H1 (cell line): ENCODE results near the gene BRPF3. TPM values are rescaled to one million over a fixed set of nuclear protein-coding genes. Genes with fewer than 3 reads are reported as not detected.

Experiments
- CTCF ChIA-PET: fragments of 300-600 bp; sonication (Branson Sonifier 250); formaldehyde crosslinking; loops from one replicate; lab custom pipeline; 2021; ENCODE audit not compliant: partially characterized antibody; lab: Charles Lee
- POLR2A ChIA-PET: fragments of 300-600 bp; sonication (Branson Sonifier 250); formaldehyde crosslinking; loops from one replicate; lab custom pipeline; 2021; ENCODE audit warnings: inconsistent platforms; ENCODE audit not compliant: partially characterized antibody; lab: Charles Lee
- DNase-seq, 2 experiments: peaks; one replicate each; pipeline versions ENCODE4 v3.0.0 to v3.0.0-alpha.2; 2010 to 2022; ENCODE audit warnings: low spot score in 2 of 2, low read depth in 1 of 2, mixed read lengths in 1 of 2
- FAIRE-seq: peaks from 2 replicates; lab custom pipeline; 2011; peaks lifted over from hg19 to GRCh38; lab: Jason Lieb, UNC
- H2AFZ ChIP-seq: 2 replicates; pipeline ENCODE4 v1.8.1; 2012; ENCODE audit warnings: low read length, inconsistent platforms
- H2AK5ac ChIP-seq: 2 replicates; pipeline ENCODE4 v1.6.1; 2013; ENCODE audit warnings: low read depth, low read length
- H2BK120ac ChIP-seq: replicated peaks from 2 replicates; pipeline ENCODE3; 2013; ENCODE audit warnings: low read depth, low read length, inconsistent platforms
- H2BK12ac ChIP-seq: 2 replicates; pipeline ENCODE4 v1.6.1; 2013; ENCODE audit warnings: low read depth, low read length
- H2BK15ac ChIP-seq: 2 replicates; pipeline ENCODE4 v1.6.1; 2013; ENCODE audit warnings: low read length
- H2BK20ac ChIP-seq: 2 replicates; pipeline ENCODE4 v1.6.1; 2013; ENCODE audit warnings: low read length
- H2BK5ac ChIP-seq: 2 replicates; pipeline ENCODE4 v1.6.1; 2013; ENCODE audit warnings: low read depth, low read length
- H3K14ac ChIP-seq: 2 replicates; pipeline ENCODE4 v1.6.1; 2013; ENCODE audit warnings: inconsistent platforms; ENCODE audit not compliant: insufficient read length
- H3K18ac ChIP-seq: 2 replicates; pipeline ENCODE4 v1.6.1; 2013; ENCODE audit warnings: low read length; ENCODE audit errors: extremely low read depth
- H3K23ac ChIP-seq: 2 replicates; pipeline ENCODE4 v1.6.1; 2013; ENCODE audit warnings: inconsistent platforms; ENCODE audit not compliant: insufficient read length
- H3K23me2 ChIP-seq: 2 replicates; pipeline ENCODE4 v1.6.1; 2013; ENCODE audit warnings: low read depth, low read length
- H3K27ac ChIP-seq: 2 replicates; pipeline ENCODE4 v1.6.1; 2011; ENCODE audit warnings: low read depth, low read length, inconsistent platforms
- H3K27me3 ChIP-seq, 4 experiments: replicated peaks in 1 of 4; 1 replicate in 1 of 4; 2 replicates in 3 of 4; pipeline versions ENCODE4 v1.6.1 to v1.8.1; 2011 to 2013; ENCODE audit warnings: low read length in 3 of 4, mild to moderate bottlenecking in 3 of 4, inconsistent platforms in 2 of 4, mixed read lengths in 2 of 4, moderate library complexity in 1 of 4; ENCODE audit not compliant: control insufficient read depth in 3 of 4, insufficient read depth in 3 of 4; ENCODE audit errors: extremely low read depth in 1 of 4
- H3K36me3 ChIP-seq, 4 experiments: 2 replicates each; pipeline versions ENCODE4 v1.6.1 to v1.8.1; 2011 to 2013; ENCODE audit warnings: mild to moderate bottlenecking in 4 of 4, low read length in 3 of 4, moderate library complexity in 2 of 4, control low read depth in 1 of 4, inconsistent platforms in 1 of 4; ENCODE audit not compliant: insufficient read depth in 4 of 4, control insufficient read depth in 2 of 4
- H3K4ac ChIP-seq: replicated peaks from 2 replicates; pipeline ENCODE3; 2013; ENCODE audit warnings: low read length, low read depth, mixed read lengths, inconsistent platforms; ENCODE audit not compliant: insufficient read length
- H3K4me1 ChIP-seq, 4 experiments: replicated peaks in 1 of 4; 1 replicate in 1 of 4; 2 replicates in 3 of 4; pipeline versions ENCODE4 v1.6.1 to v1.8.1; 2011 to 2013; ENCODE audit warnings: low read length in 3 of 4, inconsistent platforms in 2 of 4, mixed read lengths in 1 of 4; ENCODE audit not compliant: insufficient read depth in 4 of 4, control insufficient read depth in 3 of 4
- H3K4me2 ChIP-seq, 2 experiments: 2 replicates each; pipeline versions ENCODE4 v1.6.1 to v1.8.1; 2011 to 2013; ENCODE audit warnings: low read depth in 2 of 2, low read length in 2 of 2, control low read depth in 1 of 2, inconsistent platforms in 1 of 2, mild to moderate bottlenecking in 1 of 2; ENCODE audit not compliant: insufficient read depth in 1 of 2
- H3K4me3 ChIP-seq, 4 experiments: fragments of 200-600, 300-600 bp in 1 of 4; sonication (generic), shearing (Covaris generic), sonication (Bioruptor Twin) in 1 of 4; 2 replicates each; pipeline versions ENCODE4 v1.5.1 to v1.8.1; 2011 to 2016; ENCODE audit warnings: low read length in 4 of 4, low read depth in 3 of 4, control low read depth in 2 of 4, inconsistent platforms in 2 of 4, mild to moderate bottlenecking in 2 of 4, mixed read lengths in 1 of 4, moderate library complexity in 1 of 4; ENCODE audit not compliant: insufficient read depth in 2 of 4; ENCODE audit errors: extremely low read depth in 1 of 4
- H3K56ac ChIP-seq: replicated peaks from 2 replicates; pipeline ENCODE3; 2013; ENCODE audit warnings: low read depth, mild to moderate bottlenecking, mixed read lengths, low read length, inconsistent platforms; ENCODE audit not compliant: insufficient read length
- H3K79me1 ChIP-seq: 2 replicates; pipeline ENCODE4 v1.6.1; 2013; ENCODE audit warnings: low read depth, low read length, control low read depth
- H3K79me2 ChIP-seq, 2 experiments: 2 replicates each; pipeline versions ENCODE4 v1.6.1 to v1.8.1; 2012 to 2013; ENCODE audit warnings: low read length in 2 of 2, mild to moderate bottlenecking in 2 of 2, inconsistent platforms in 1 of 2; ENCODE audit not compliant: insufficient read depth in 2 of 2, control insufficient read depth in 1 of 2
- H3K9ac ChIP-seq, 4 experiments: replicated peaks in 1 of 4; 1 replicate in 1 of 4; 2 replicates in 3 of 4; pipeline versions ENCODE4 v1.6.1 to v1.8.1; 2011 to 2013; ENCODE audit warnings: low read depth in 3 of 4, low read length in 3 of 4, control low read depth in 2 of 4, mild to moderate bottlenecking in 2 of 4, moderate library complexity in 2 of 4, inconsistent platforms in 1 of 4; ENCODE audit errors: extremely low read depth in 1 of 4
- H3K9me3 ChIP-seq, 2 experiments: 2 replicates each; pipeline versions ENCODE4 v1.6.1 to v1.8.1; 2012 to 2013; ENCODE audit warnings: mild to moderate bottlenecking in 2 of 2, moderate library complexity in 2 of 2, control low read depth in 1 of 2, inconsistent platforms in 1 of 2, low read depth in 1 of 2, low read length in 1 of 2, mixed read lengths in 1 of 2; ENCODE audit not compliant: insufficient read depth in 2 of 2
- H4K20me1 ChIP-seq, 2 experiments: replicated peaks in 1 of 2; 2 replicates each; pipeline versions ENCODE3 to v1.8.1; 2011 to 2013; ENCODE audit warnings: inconsistent platforms in 2 of 2, low read length in 2 of 2, mild to moderate bottlenecking in 1 of 2; ENCODE audit not compliant: insufficient read depth in 2 of 2, control insufficient read depth in 1 of 2
- H4K5ac ChIP-seq: 2 replicates; pipeline ENCODE4 v1.6.1; 2013; ENCODE audit warnings: low read length, low read depth, mixed read lengths, inconsistent platforms; ENCODE audit not compliant: insufficient read length
- H4K8ac ChIP-seq: 2 replicates; pipeline ENCODE4 v1.8.0; 2013; ENCODE audit warnings: mild to moderate bottlenecking, moderate library complexity, low read length, inconsistent platforms; ENCODE audit not compliant: insufficient read depth; ENCODE audit errors: extremely low read depth
- H4K91ac ChIP-seq: replicated peaks from 2 replicates; pipeline ENCODE3; 2013; ENCODE audit warnings: low read length, mixed read lengths, inconsistent platforms; ENCODE audit not compliant: insufficient read length
- GTF2F1 ChIP-seq: IDR thresholded peaks from 2 replicates; pipeline ENCODE4 v1.6.1; 2012; ENCODE audit warnings: low read depth, low read length, improper control_type of control experiment, borderline replicate concordance
- WGBS, 2 experiments: shearing (Covaris generic) in 1 of 2; methylation state at CpG; one replicate each; pipeline versions ENCODE4 v1.1.6 to v1.1.7; 2013 to 2015; ENCODE audit warnings: low lambda C conversion rate in 2 of 2, mixed read lengths in 2 of 2, inconsistent platforms in 1 of 2, low coverage in 1 of 2, missing lambda C conversion rate in 1 of 2; ENCODE audit not compliant: insufficient replicate concordance in 2 of 2, insufficient coverage in 1 of 2, insufficient read length in 1 of 2; ENCODE audit errors: extremely low coverage in 1 of 2, missing lambda C conversion rate in 1 of 2; 5-methylcytosine and 5-hydroxymethylcytosine counted together
- polyA plus RNA-seq, 7 experiments: library from polyadenylated mRNA; depleted of rRNA in 3 of 7; stranded (reverse) in 5 of 7; unstranded in 2 of 7; fragments of >200 nt in 5 of 7; fragments of 200-250 nt in 2 of 7; gene quantifications; 1 replicate in 5 of 7; 2 replicates in 1 of 7; 4 replicates in 1 of 7; pipeline versions ENCODE4 v1.2.1 to v1.2.3, GENCODE V29; 2011 to 2013; ENCODE audit warnings: missing spikeins in 2 of 7, mixed read lengths in 2 of 7
- total RNA-seq: library from RNA; stranded (reverse); fragmentation: NEBNext Ultra II Directional; extraction: Animal tissue kit (Norgen Biotek cat#: 25700); gene quantifications from 2 replicates; pipeline ENCODE4 v1.2.1, GENCODE V29; 2021

The BRPF3 gene
- total and polyA plus RNA-seq, 2 of the 8 experiments (the other 6 are each of a cell fraction or from before 2014, with no cell fraction given): 26.0 to 37.5 TPM

- Histone ChIP-seq H3K79me1 (no peaks in the 10 kb centered on the region), H4K20me1 (no peaks in the 10 kb centered on the region), H3K9me3 (no peaks in the 10 kb centered on the region), H3K23ac (no peak overlapping the region), H3K27me3 (0 out of 7 replicates have a peak, but pooled peaks cover 0 to 3% (median 0%) of the 10 kb centered on the region in 4 experiments), H2AFZ (no peak overlapping the region), H2AK5ac (no peak overlapping the region), H3K27ac (no peak overlapping the region), H3K23me2 (peaks cover 2% of the 10 kb centered on the region; the same call in 1 of the 2 replicates), H3K4me1 (peaks cover 0 to 2% (median 0%) of the 10 kb centered on the region in 4 experiments; a peak in 1 of 7 replicates), H3K4me2 (no peak overlapping the region), H2BK20ac (no peak overlapping the region), H4K8ac (no peak overlapping the region), H3K14ac (no peak overlapping the region), H2BK5ac (no peak overlapping the region), H4K5ac (no peak overlapping the region), H3K56ac (no peak overlapping the region), H3K4ac (no peak overlapping the region), H3K36me3 (no peaks in the 10 kb centered on the region; a peak in 1 of 8 replicates), H4K91ac (no peak overlapping the region), H2BK15ac (no peak overlapping the region), H2BK120ac (no peak overlapping the region), H2BK12ac (no peak overlapping the region), H3K18ac (no peak overlapping the region), H3K79me2 (no peaks in the 10 kb centered on the region), H3K9ac (no peak overlapping the region), H3K4me3 (no peak overlapping the region)
- CTCF ChIA-PET: interaction anchor here (0.9 to 1.9 kb wide), 7 partner anchors 8 to 157 kb away, joined by 3 to 6 read pairs (median 3); no protein-coding TSS in a partner anchor
- no peak for TF ChIP-seq GTF2F1
- FAIRE-seq (no peak), DNase-seq (no peak)
- POLR2A ChIA-PET: no interaction called here
- WGBS, 2 experiments: 85% methylated on average over 4 of the region's 4 CpGs; no CpG with 5 or more reads in 1 of the 2 experiments
These were observed 84.4 kb downstream of the BRPF3 start for GRCh38 chr6:36280983-36281382.

Other genes starting within 250 kb of the BRPF3 start
- 0.56 and 1.1 TPM in 2 replicates for gene SLC26A8, start 172.1 kb upstream of the BRPF3 start, total RNA-seq
- 0.57 and 0.86 TPM in 2 replicates for gene SLC26A8, start 172.1 kb upstream of the BRPF3 start, polyA plus RNA-seq (2011; rRNA removed)
- 33.2 and 39.3 TPM in 2 replicates for gene MAPK14, start 168.9 kb upstream of the BRPF3 start, total RNA-seq
- 15.9 and 18.1 TPM in 2 replicates for gene MAPK14, start 168.9 kb upstream of the BRPF3 start, polyA plus RNA-seq (2011; rRNA removed)
- gene MAPK13, start 66.2 kb upstream of the BRPF3 start, total RNA-seq: 14.1 and 15.2 TPM in 2 replicates
- 10.1 and 13.5 TPM in 2 replicates for gene MAPK13, start 66.2 kb upstream of the BRPF3 start, polyA plus RNA-seq (2011; rRNA removed)
- not detected in 2 replicates for gene PNPLA1, start 73.3 kb downstream of the BRPF3 start, total RNA-seq
- gene PNPLA1, start 73.3 kb downstream of the BRPF3 start, polyA plus RNA-seq (2011; rRNA removed): not detected in 2 replicates
- not detected in 2 replicates for gene BNIP5, start 140.1 kb downstream of the BRPF3 start, total RNA-seq
- gene BNIP5, start 140.1 kb downstream of the BRPF3 start, polyA plus RNA-seq (2011; rRNA removed): not detected in 2 replicates
- 0.21 and 0.54 TPM in 2 replicates for gene ETV7, start 190.9 kb downstream of the BRPF3 start, total RNA-seq
- 2.4 TPM in 2 replicates for gene ETV7, start 190.9 kb downstream of the BRPF3 start, polyA plus RNA-seq (2011; rRNA removed)
- gene PXT1, start 246.1 kb downstream of the BRPF3 start, total RNA-seq: not detected in 2 replicates
- 0.06 and 0.20 TPM in 2 replicates for gene PXT1, start 246.1 kb downstream of the BRPF3 start, polyA plus RNA-seq (2011; rRNA removed)
- gene KCTD20, start 246.3 kb downstream of the BRPF3 start, total RNA-seq: 23.2 and 26.2 TPM in 2 replicates
- gene KCTD20, start 246.3 kb downstream of the BRPF3 start, polyA plus RNA-seq (2011; rRNA removed): 8.4 and 10.1 TPM in 2 replicates